GM12878 (cell line): ENCODE results near the gene PHACTR3. TPM values are rescaled to one million over a fixed set of nuclear protein-coding genes. Genes with fewer than 3 reads are reported as not detected.

Source experiments
- ATAC-seq: fragments of 200-7000 bp; cut with Tn5 transposase; 3 replicates; pipeline ENCODE4 v1.9.1; 2020; ENCODE audit warnings: mild to moderate bottlenecking, moderate library complexity
- BruUV-seq: library from RNA; stranded (reverse); fragments of 400-500 nt; replicated peaks from 2 replicates; lab custom pipeline; 2021; lab: Mats Ljungman, UMichigan
- CTCF ChIA-PET: fragments of 300-600 bp; sonication (Branson Sonifier 250); formaldehyde crosslinking; extraction: SDS; loops from one replicate; lab custom pipeline; 2021; ENCODE audit warnings: inconsistent platforms; lab: Yijun Ruan, JAX
- POLR2A ChIA-PET: fragments of 350-600 bp; formaldehyde crosslinking; extraction: SDS; loops from one replicate; lab custom pipeline; 2021; ENCODE audit warnings: inconsistent platforms; lab: Charles Lee
- RAD21 ChIA-PET: fragments of 300-600 bp; sonication (Branson Sonifier 250); formaldehyde crosslinking; loops from one replicate; lab custom pipeline; 2023; ENCODE audit warnings: antibody characterized with exemption; ENCODE audit not compliant: unreplicated experiment; lab: Charles Lee
- SMC1A ChIA-PET: fragments of 300-600 bp; sonication (Branson Sonifier 250); formaldehyde crosslinking; loops from one replicate; lab custom pipeline; 2023; ENCODE audit not compliant: unreplicated experiment, uncharacterized antibody; lab: Charles Lee
- DNase-seq: peaks from one replicate; pipeline ENCODE4 v3.0.0-alpha.2; 2011; ENCODE audit warnings: low read depth, low spot score
- FAIRE-seq: peaks from 3 replicates; lab custom pipeline; 2011; peaks lifted over from hg19 to GRCh38; lab: Jason Lieb, UNC
- H2AFZ ChIP-seq: 2 replicates; pipeline ENCODE4 v1.6.0; 2011; ENCODE audit warnings: low read depth, low read length, control low read depth; ENCODE audit not compliant: control insufficient read depth
- H3K27ac ChIP-seq: 2 replicates; pipeline ENCODE4 v1.5.1; 2011; ENCODE audit warnings: control low read depth; ENCODE audit not compliant: control insufficient read depth, insufficient read depth
- H3K27me3 ChIP-seq, 2 experiments: replicated peaks in 1 of 2; 2 replicates each; pipeline versions ENCODE4 v1.6.0 to v1.6.1; 2011; ENCODE audit warnings: low read length in 1 of 2; ENCODE audit not compliant: control insufficient read depth in 2 of 2, insufficient read depth in 2 of 2
- H3K36me3 ChIP-seq, 2 experiments: 2 replicates each; pipeline ENCODE4 v1.5.1; 2011; ENCODE audit warnings: low read length in 1 of 2; ENCODE audit not compliant: control insufficient read depth in 2 of 2, insufficient read depth in 2 of 2
- H3K4me1 ChIP-seq: 2 replicates; pipeline ENCODE4 v1.6.1; 2011; ENCODE audit warnings: mild to moderate bottlenecking, low read length, moderate library complexity, mixed read lengths; ENCODE audit not compliant: control insufficient read depth, insufficient read depth
- H3K4me2 ChIP-seq: 2 replicates; pipeline ENCODE4 v1.6.0; 2011; ENCODE audit warnings: control low read depth; ENCODE audit not compliant: control insufficient read depth, insufficient read depth
- H3K4me3 ChIP-seq: fragments of 200-600 bp; sonication (generic); 2 replicates; pipeline ENCODE4 v1.5.1; 2016
- H3K79me2 ChIP-seq: 2 replicates; pipeline ENCODE4 v1.6.0; 2011; ENCODE audit warnings: low read length; ENCODE audit not compliant: control insufficient read depth, insufficient read depth
- H3K9ac ChIP-seq: 2 replicates; pipeline ENCODE4 v1.8.0; 2011; ENCODE audit warnings: low read length, control low read depth, mixed read lengths; ENCODE audit not compliant: control insufficient read depth, insufficient read depth
- H3K9me3 ChIP-seq: replicated peaks from 3 replicates; pipeline ENCODE4 v1.5.1; 2011; ENCODE audit warnings: mild to moderate bottlenecking, low read length; ENCODE audit not compliant: control insufficient read depth, insufficient read depth
- H4K20me1 ChIP-seq: 2 replicates; pipeline ENCODE4 v1.6.0; 2011; ENCODE audit not compliant: control insufficient read depth, insufficient read depth
- ATF7 ChIP-seq: fragments of 450-650 bp; IDR thresholded peaks from 2 replicates; pipeline ENCODE4 v1.6.1; 2016; ENCODE audit warnings: low read depth, mild to moderate bottlenecking
- BCLAF1 ChIP-seq: fragments of 450-650 bp; IDR thresholded peaks from 2 replicates; pipeline ENCODE4 v1.6.1; 2017; ENCODE audit warnings: antibody characterized with exemption, mild to moderate bottlenecking, moderate library complexity
- BHLHE40 ChIP-seq, 2 experiments: fragments of 450-650 bp in 1 of 2; IDR thresholded peaks; 2 replicates each; pipeline ENCODE4 v1.6.1; 2011 to 2017; ENCODE audit warnings: low read depth in 2 of 2, borderline replicate concordance in 1 of 2, improper control_type of control experiment in 1 of 2, low read length in 1 of 2, mild to moderate bottlenecking in 1 of 2
- CHD2 ChIP-seq: IDR thresholded peaks from 2 replicates; pipeline ENCODE4 v1.6.1; 2011; ENCODE audit warnings: low read depth, low read length, improper control_type of control experiment, borderline replicate concordance
- ETV6 ChIP-seq, 2 experiments: fragments of 450-650 bp in 1 of 2; IDR thresholded peaks in 1 of 2; conservative IDR thresholded peaks in 1 of 2; 2 replicates each; pipeline ENCODE4 v1.6.1; 2014; ENCODE audit warnings: antibody characterized with exemption in 1 of 2, borderline replicate concordance in 1 of 2, low read depth in 1 of 2, mild to moderate bottlenecking in 1 of 2, moderate library complexity in 1 of 2
- MLLT1 ChIP-seq: fragments of 450-650 bp; IDR thresholded peaks from 2 replicates; pipeline ENCODE4 v1.6.1; 2016; ENCODE audit warnings: mild to moderate bottlenecking
- NBN ChIP-seq: fragments of 450-650 bp; IDR thresholded peaks from 2 replicates; pipeline ENCODE4 v1.6.1; 2016
- NFYB ChIP-seq: IDR thresholded peaks from 2 replicates; pipeline ENCODE4 v1.6.1; 2011; ENCODE audit warnings: low read depth, mild to moderate bottlenecking, low read length, improper control_type of control experiment, moderate library complexity; ENCODE audit not compliant: insufficient read depth
- NKRF ChIP-seq: fragments of 450-650 bp; conservative IDR thresholded peaks from 2 replicates; pipeline ENCODE4 v1.6.1; 2017; ENCODE audit warnings: mild to moderate bottlenecking, moderate library complexity
- RFX5 ChIP-seq: IDR thresholded peaks from 2 replicates; pipeline ENCODE4 v1.6.1; 2011; ENCODE audit warnings: low read depth, low read length, improper control_type of control experiment
- SIN3A ChIP-seq: IDR thresholded peaks from 2 replicates; pipeline ENCODE4 v1.6.1; 2012; ENCODE audit warnings: low read depth, low read length, improper control_type of control experiment
- ZNF217 ChIP-seq: fragments of 450-650 bp; IDR thresholded peaks from 2 replicates; pipeline ENCODE4 v1.6.1; 2017; ENCODE audit warnings: antibody characterized with exemption, mild to moderate bottlenecking
- ZNF24 ChIP-seq: fragments of 450-650 bp; IDR thresholded peaks from 2 replicates; pipeline ENCODE4 v1.6.1; 2017; ENCODE audit warnings: antibody characterized with exemption, mild to moderate bottlenecking
- ZSCAN29 ChIP-seq: fragments of 450-650 bp; IDR thresholded peaks from 2 replicates; pipeline ENCODE4 v1.6.1; 2017; ENCODE audit warnings: mild to moderate bottlenecking, moderate library complexity
- WGBS: methylation state at CpG from one replicate; pipeline ENCODE4 v1.1.6; 2016; ENCODE audit warnings: low lambda C conversion rate; ENCODE audit not compliant: insufficient replicate concordance, insufficient coverage; ENCODE audit errors: missing lambda C conversion rate; 5-methylcytosine and 5-hydroxymethylcytosine counted together
- in situ Hi-C: fragments of 300-500 bp; cut with MboI; formaldehyde crosslinking; loops from 9 replicates; pipeline ENCODE4 v1.14.3; 2018; ENCODE audit warnings: mixed read lengths
- intact Hi-C: fragments of 100-400 bp; cut with micrococcal nuclease; formaldehyde crosslinking; loops from one replicate; pipeline ENCODE4 v1.14.2; 2022; ENCODE audit not compliant: unreplicated experiment
- polyA plus RNA-seq, 11 experiments: library from polyadenylated mRNA; depleted of rRNA in 4 of 11; unstranded in 6 of 11; stranded (reverse) in 5 of 11; fragments of >200 nt; fragmentation: Nextera tagmentation in 4 of 11; fragmentation: Illumina TruSeq in 1 of 11; extraction: Ambion mirVana in 4 of 11; extraction: Trizol in 1 of 11; gene quantifications; 1 replicate in 1 of 11; 2 replicates in 10 of 11; pipeline versions ENCODE4 v1.2.1 to v1.2.3, GENCODE V29; 2011 to 2016; ENCODE audit warnings: inconsistent platforms in 2 of 11, missing spikeins in 2 of 11, low read depth in 1 of 11
- total RNA-seq, 4 experiments: library from RNA; depleted of rRNA in 3 of 4; stranded (reverse); fragments of >200 nt in 3 of 4; fragmentation: Illumina TruSeq in 1 of 4; extraction: Trizol in 1 of 4; gene quantifications; 2 replicates each; pipeline versions ENCODE4 v1.2.1 to v1.2.3, GENCODE V29; 2013 to 2021

PHACTR3 gene
- total and polyA plus RNA-seq, 10 of the 15 experiments (the other 5 are each of a cell fraction or from before 2014, with no cell fraction given): 0.17 to 2.7 (median 0.27) TPM; not detected in 1

- FAIRE-seq: no peak
- H3K27ac ChIP-seq: no peak overlapping the region
- H3K9me3 ChIP-seq: no peaks in the 10 kb centered on the region
- H3K4me1 ChIP-seq: no peaks in the 10 kb centered on the region
- ChIA-PET SMC1A (no interaction called here), CTCF (no interaction called here), RAD21 (no interaction called here), POLR2A (no interaction called here)
- H3K36me3 ChIP-seq: no peaks in the 10 kb centered on the region
- no peak overlapping the region for H2AFZ ChIP-seq
- H3K79me2 ChIP-seq: no peaks in the 10 kb centered on the region
- in situ Hi-C loops (loop anchor here (25.0 kb wide), 1 partner anchor 1260 kb away; no protein-coding TSS in a partner anchor), intact Hi-C loops (no loop called here)
- no peak for ATAC-seq
- no peak for DNase-seq
- no peak overlapping the region for H3K4me2 ChIP-seq
- H3K4me3 ChIP-seq: no peak overlapping the region
- 47% methylated on average over 20 of the region's 21 CpGs for WGBS
- H3K27me3 ChIP-seq: peaks cover 0 to 2% of the 10 kb centered on the region in 2 experiments; a peak in 1 of 4 replicates
- no peaks in the 10 kb centered on the region for H4K20me1 ChIP-seq
- no peak overlapping the region for H3K9ac ChIP-seq
- no TSS peak for BruUV-seq
- no peak for TF ChIP-seq BHLHE40 (IDR thresholded peaks at IDR 0.05; ENCODE audit: borderline replicate concordance in 1 of 2, low read depth in 2 of 2, low read length in 1 of 2)
- no peak for TF ChIP-seq ZSCAN29
- no peak for TF ChIP-seq NKRF
- TF ChIP-seq ATF7: no peak
- no peak for TF ChIP-seq RFX5
- TF ChIP-seq SIN3A: no peak
- no peak for TF ChIP-seq ZNF24
- no peak for TF ChIP-seq ZNF217
- TF ChIP-seq BCLAF1: no peak
- no peak for TF ChIP-seq NFYB
- TF ChIP-seq NBN: no peak
- TF ChIP-seq CHD2: no peak
- TF ChIP-seq ETV6 (conservative IDR thresholded peaks at IDR 0.05 in 1 of 2, IDR thresholded peaks at IDR 0.05 in 1 of 2; ENCODE audit: borderline replicate concordance in 1 of 2, low read depth in 1 of 2): no peak
- no peak for TF ChIP-seq MLLT1
These were observed 218.1 kb downstream of the PHACTR3 start for GRCh38 chr20:59822291-59823029.
